ENCODE measurements around the gene COL4A4.

DNA sequence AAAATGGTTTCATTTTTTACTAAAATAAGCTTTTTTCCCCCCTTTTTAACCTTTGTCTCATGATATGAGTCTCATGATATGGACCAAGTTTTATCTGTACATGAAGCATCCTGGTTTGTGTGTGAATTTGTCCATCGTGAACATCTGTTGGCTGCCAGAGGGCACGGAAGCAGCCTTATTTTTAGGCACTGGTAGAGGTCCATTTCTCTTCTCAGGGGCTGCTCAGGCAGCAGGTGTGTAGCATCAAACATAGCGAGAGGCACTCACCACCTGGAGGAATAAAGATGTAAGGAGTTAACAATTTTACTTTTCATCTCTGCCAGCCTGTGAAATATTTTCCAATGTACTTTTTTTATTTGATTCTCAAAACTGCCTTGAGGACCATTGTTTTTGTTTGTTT lies 193.6 kb downstream of the COL4A4 start:
- TF ChIP-seq CTCF (IDR thresholded peaks at IDR 0.05; ENCODE audit: insufficient read depth, low read length, poor library complexity, severe bottlenecking) (no peak), EZH2phosphoT487 (conservative IDR thresholded peaks at IDR 0.05; ENCODE audit: low read length) (no peak)

Measured in SU-DHL-6 (cell line).